Stimulated activated CD4-positive, alpha-beta T cell treated with anti-CD3 and anti-CD28 coated beads, TNF-alpha, amount 100 ng/mL, for 1 hour (primary cell): ENCODE results near the gene JAZF1.
A peak's percentile ranks its signal among the peaks of the same experiment; 100 is the strongest.

Experiments used
- DNase-seq, 3 donors: peaks; one replicate each; pipeline ENCODE4 v3.0.0-alpha.2; 2020; ENCODE audit warnings: low read depth in 3 of 3, low spot score in 1 of 3

The JAZF1 gene

DNA sequence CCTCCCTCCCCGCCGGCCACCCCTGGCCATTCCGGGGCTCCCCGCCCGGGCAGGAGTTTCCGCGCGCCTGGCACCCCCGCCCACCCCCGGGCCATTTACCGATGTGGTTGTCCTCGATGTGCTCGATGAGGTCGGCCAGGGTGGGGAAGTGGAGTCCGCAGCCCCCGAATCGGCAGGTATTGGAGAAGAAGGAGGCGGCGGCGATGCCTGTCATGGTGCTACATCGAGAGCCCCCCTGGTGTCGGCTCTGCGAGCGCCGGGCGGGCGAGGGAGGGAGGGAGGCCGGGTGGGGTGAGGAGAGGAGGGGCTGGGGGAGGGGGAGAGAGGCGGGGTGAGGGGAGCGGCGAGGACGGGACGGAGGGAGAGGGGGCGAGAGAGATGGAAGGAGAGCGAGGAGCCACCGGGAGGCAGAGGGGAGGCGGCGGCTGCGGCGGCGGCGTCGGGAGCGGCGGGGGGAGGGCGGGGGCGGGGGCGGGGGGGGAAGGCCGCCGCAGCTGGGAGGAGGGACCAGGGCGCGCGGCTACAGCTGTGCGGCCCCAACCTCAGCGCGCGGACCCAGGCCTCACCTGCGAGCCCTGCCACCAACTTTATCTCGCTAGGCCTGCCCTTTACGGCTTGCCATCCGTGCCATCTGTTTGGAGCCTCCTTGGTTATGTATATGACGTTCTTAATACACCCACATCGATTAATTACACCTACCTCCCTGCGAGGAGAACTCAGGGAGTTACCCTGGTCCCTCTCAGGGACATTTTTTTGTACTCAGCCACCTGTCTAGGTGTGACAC is at the start of gene JAZF1:
Gene JAZF1 (minus strand): TSS at position 432 of the 784 bp plus-strand sequence.
- DNase-seq, result peak; percentile 6 to 38 (median 17)

DNA sequence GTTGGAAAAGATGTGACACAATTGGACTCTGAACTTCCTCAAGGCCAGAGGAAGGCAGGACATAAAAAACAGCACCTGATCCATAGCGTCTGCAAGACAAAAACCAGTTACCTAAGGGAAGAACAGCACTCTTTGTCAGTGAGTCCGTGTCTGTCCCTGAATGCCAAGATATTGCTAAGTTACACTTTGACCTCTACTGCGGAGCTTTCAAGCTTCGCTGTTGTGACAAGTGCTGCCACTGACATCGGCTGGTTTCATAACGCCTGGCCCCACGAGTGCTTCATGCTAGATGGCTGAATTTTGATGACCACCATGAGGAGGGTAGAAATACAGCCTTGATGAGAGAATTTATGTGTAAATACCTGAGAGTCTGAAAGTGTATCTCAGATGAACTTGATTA is 49.7 kb upstream of the JAZF1 start:
- DNase-seq, result no peak

DNA sequence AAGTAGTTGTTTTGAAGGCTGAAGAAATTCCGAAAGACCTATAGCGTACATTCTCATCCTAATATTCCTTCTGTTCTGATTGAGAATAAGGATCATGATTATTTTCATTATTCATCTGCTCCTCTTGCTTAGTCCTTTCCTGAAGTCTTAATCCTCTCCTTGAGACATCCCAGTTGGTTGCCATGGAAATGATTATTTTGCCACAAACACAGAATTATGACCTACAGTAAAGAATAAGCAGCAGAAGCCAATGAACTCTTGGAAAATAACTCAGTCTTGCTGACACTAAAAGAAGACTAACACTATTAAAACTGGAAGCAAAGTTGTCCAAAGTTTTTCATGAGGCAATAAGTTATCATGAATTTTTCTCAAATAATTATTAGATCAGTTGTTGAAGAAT is 47.8 kb upstream of the JAZF1 start:
- no peak for DNase-seq

DNA sequence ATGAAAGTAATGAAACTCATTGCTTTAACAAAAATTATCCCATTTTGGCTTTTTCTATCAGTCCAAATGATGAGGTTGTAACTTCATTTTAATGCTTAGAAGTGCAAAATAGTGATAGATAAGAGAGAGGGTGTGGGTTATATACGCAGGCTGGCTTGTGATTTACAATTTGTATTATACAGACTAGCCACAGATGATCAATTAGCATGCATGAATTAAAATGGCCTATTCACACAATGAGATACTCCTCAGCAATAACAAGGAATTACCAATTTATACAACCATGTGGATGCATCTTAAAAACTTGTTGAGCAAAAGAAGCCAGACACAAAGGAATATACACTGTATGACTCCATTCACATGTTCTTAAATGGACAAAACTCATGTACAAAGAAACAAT is 45.4 kb upstream of the JAZF1 start:
- DNase-seq, result no peak

DNA sequence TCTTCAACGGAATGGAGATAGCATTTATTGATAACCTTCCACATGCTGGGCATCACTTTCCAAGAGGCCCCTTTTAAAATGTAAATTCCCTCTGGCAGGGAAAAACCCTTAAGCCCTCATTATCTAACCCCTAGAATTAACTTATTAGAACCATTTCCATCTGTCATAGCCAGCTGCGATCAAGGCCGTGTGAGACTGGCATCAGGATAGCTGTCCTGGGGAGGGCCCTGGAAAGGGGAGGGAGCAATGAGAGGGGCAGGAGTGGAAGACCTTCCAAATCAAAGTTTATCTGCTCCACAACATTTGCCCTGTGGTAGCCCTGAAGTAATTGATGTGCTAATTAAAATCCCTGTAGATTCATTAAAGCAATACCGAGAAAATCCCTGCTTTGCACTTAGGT is 45.0 kb upstream of the JAZF1 start:
- DNase-seq, result no peak

DNA sequence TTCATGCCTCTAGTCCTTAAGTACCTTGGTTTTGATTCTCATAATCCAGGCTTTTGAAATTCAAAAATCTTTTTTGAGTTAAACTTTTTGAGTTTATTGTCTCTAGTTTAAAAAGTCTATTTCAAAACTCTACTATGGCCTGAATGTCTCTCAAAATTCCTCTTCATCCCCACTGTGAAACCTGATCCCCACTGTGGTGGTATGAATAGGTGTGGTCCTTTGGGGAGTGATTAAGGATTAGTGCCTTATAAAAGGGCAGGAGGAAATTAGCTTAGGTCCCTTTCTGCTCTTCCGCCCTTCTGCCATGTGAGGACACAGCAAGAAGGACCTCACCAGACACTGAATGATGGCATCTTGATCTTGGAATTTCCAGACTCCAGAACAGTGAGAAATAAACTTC is 44.1 kb upstream of the JAZF1 start:
- DNase-seq, result no peak

DNA sequence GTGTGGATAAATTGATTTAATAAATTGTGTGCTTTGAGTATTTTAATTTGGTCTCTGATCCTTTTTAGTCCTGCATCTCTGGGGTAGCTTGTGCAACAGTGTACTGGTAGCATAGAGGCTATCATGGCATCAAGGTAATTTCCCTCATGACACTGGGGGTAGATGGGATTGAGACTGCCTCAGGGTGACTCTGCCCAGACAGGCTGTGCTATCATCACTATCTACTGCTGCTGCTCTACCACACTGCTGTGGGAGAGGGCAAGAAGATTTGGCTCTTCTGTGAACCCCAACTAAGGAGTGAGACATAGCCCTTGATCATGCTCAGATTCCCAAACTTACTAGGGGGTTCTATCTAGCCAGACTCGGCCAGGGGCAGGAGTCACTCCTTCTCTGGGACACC is 43.6 kb upstream of the JAZF1 start:
- no peak for DNase-seq

DNA sequence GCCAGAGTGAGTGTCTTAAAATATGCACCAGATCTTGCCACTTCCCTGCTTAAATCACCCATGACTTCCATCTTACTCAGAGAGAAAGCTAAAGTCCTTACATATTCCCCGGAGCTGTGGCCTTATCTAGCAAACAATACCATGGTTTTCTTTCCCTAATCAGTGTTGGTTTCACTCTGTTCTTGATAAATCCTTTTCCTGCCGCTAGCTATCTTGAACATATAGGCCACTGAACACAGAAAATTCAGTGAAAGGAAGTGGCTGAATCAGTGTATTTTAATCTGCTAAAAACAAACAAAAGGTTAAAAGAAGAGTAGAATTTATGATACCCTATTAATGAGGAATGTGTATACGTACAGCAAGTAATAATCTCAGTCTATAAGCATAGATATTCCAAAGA is 42.0 kb upstream of the JAZF1 start:
- DNase-seq, result no peak

DNA sequence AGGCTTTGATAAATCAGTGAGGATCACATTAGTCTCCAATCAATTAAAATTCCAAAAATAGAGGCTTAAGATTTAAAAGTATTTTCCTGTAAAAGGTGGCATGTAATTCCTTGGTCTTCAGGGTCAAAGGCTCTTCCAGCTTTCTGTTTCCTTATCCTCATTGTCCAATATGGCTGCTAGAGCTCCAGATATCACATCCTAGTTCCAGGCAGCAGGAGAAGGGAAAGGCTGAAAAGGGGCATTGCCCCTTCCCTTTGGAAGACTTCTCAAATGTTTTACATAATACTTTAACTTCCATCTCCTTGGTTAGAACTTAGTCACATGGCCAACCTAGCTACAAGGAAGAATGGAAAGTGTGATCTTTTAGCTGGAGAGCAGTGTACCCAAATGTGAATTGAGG is 39.2 kb upstream of the JAZF1 start:
- DNase-seq, result no peak

DNA sequence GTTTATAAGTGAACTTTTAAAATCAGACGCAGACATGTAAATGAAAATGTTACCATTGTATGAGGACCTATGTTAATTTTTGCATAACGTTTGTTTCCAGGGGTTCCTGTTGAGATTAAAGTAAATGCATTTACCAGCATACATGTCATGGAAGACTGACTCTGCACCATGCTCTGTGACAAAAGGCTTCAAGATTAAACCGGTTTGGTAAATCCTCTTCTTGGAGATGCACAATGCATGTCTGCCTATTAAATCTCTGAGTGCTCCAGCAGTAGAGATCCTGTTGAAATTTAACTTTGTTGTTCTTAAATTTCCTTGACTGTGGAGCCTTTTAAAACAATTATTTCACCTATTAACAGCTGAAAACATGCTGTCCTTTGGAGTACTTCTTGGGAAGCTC is 36.5 kb upstream of the JAZF1 start:
- no peak for DNase-seq

DNA sequence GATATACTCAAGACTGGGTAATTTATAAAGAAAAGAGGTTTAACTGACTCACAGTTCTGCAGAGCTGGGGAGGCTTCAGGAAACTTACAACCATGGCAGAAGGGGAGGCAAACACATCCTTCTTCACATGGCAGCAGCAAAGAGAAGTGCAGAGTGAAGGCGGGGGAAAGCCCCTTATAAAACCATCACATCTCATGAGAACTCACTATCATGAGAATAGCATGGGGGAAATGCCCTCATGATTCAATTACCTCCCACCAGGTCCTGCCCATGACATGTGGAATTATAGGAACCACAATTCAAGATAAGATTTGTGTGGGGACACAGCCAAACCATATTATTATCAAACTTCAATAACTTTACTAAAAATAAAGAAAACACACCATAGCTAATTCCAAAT is 30.4 kb upstream of the JAZF1 start:
- DNase-seq, result no peak

DNA sequence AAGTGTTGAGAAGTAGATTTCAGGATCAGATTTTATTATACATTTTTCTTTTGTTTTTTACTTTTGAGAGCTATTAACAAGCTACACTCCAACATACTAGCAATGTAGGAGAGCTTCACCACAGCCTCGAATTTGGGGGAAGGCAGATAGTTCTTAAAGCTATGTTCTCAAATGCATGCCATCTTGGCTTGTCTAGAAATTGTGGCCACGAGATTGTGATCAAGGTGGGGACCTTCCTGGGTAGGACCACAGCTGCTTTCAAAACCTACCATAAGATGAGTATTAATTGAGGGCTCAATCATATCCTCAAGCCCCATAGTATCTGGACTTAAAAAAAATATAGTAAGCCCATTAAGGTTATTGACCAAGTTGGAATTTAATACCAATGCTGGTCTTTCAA is 27.9 kb upstream of the JAZF1 start:
- no peak for DNase-seq

DNA sequence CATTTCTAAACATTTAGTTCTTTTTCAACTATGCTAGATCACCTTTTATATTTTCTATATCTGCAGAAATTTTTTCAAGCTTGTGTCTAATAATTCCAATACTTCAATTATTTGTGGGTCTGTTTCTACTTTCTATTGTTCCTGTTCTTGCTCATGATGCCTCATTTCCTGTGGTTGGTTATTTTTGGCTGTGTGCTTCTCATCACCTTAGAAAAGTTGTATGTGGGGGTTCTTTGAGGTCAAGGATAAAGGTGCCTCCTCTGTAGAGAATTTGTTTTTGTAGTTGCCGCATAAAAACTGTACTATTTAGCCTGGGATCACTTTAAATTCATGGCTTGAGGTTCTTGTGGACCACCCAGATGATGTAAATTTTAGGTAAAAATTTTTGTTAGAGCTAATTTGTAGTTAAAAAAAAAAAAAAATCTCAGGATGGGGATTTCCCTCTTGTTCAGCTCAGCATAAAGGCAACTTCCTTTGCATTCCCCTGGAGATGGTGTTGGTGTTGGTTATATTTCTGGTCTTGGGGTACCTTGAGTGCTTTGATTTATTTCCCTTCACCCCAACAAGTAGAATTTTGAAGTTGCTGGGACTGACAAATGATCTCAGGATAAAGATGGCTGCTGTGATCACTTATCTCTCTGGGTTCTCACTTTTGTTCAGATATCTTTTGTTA is 27.0 kb upstream of the JAZF1 start:
- DNase-seq, result no peak

DNA sequence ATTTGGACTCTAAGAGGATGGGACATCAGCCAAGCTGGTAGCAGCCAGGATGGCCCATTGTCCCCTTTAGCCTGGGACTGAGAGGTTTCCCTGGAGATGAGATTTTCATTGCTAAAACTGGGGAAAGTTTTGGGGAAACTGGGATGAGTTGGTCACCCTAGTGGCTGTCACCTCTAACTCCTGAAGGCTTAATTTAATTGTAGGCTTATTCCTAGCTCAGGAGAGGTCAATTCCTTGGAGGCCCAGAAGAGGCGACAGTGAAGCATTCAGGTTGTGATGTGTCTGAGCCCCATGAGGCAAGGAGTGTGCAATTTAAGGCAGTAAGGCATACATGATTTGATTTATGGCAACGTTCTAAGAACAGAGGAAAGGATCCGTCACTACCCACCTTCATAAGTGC is 24.9 kb upstream of the JAZF1 start:
- no peak for DNase-seq

DNA sequence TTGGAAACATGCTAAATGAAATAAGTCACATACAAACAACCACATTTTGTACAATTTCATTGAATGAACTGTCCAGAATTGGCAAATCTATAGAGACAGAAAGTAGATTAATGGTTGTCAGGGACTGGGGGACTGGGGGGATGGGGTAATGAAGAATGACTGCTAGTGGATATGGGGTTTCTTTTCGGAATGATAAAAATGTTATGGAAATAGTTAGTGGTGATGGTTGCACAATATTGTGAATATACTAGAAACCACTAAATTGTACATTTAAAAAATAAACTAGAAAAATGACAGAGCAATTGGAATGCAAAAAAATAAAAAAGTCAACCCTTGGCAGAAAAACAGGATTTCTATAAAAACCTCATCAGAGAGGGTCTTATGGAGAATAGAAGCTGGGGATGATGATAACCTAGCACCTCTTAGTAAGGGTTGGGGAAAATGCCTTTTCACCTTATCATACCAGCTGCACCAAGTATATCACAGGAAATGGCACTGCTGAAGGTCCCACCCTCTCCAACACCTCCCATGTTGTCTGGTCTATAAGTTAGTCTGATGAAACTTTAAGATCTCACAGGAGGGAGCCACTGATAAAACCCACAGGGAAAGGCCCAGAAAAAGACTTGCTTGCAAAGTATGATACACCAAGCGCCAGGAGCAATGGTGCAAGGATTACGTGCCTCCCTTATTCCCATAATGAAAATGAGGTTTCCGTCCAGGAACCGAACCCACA is 23.1 kb upstream of the JAZF1 start:
- no peak for DNase-seq

DNA sequence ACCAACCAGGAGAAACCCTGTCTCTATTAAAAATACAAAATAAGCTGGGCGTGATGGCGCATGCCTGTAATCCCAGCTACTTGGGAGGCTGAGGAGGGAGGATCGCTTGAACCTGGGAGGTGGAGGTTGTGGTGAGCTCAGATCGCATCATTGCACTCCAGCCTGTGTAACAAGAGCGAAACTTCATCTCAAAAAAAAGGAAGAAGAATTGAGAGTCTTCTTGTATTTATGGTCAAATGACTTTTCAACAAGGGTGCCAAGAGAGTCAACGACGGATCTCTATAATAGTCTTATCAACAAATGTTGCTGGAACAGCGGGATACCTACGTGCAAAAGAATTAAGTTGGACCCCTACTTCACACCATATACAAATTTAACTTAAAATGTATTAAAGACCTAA is 21.6 kb upstream of the JAZF1 start:
- no peak for DNase-seq

DNA sequence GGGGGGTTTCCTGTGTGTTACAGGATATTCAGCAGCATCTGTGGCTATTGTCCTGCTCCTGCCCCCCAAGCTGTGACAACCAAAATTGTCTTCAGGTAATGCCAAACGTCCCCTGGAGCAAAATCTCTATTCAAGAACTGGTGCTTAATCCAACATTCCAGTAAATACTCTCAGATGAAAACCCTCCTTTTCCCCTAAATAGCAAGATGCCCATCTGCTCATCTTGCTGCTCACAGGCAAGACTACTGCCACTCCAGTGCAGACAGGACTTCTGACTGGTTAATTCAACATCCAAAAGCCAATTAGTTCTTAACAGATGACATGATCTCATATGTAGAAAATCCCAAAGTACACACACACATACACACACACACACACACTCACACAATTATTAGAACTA is 20.5 kb upstream of the JAZF1 start:
- DNase-seq, result no peak

DNA sequence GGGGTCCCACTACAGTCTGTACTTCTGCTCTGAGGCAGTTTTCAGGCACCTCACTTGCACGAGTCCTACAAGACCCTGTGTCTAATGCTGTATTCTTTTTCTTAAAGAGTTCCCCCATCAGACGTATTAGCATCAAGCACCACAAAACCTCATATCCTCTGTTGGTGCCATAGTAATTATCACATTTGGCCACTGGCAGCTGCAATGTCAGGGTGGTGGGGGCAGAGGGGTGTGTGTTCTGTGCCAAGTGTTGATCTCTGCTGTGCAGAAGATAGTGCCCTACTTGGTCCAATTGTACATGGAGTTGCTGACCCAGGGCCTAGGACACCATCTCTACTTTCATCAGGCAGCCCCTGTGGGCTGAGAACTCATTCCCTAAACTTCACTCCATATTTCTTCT is 20.0 kb upstream of the JAZF1 start:
- no peak for DNase-seq

DNA sequence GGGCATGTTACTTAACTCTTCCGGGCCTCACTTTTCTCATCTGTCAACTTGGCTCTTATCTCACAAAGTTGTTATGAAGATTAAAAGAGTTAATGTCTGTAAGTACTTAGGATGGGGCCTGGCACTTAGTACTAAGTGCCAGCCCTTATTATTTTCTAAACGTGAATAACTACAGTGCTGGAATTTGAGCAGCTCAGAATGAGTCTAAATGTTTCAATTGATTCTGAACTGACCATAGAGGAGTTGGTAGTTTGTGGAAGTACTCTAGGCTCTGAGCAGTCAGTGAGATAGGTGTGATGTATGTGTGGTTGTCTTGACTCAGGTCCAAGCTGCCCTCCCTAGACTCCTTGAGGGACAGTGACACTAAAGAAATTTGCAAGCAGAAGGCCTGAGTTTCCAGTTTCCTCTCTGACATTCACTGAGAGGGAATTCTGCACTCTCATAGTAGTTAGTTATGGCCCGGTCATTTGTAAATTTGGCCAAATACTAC is 18.5 kb upstream of the JAZF1 start:
- no peak for DNase-seq

DNA sequence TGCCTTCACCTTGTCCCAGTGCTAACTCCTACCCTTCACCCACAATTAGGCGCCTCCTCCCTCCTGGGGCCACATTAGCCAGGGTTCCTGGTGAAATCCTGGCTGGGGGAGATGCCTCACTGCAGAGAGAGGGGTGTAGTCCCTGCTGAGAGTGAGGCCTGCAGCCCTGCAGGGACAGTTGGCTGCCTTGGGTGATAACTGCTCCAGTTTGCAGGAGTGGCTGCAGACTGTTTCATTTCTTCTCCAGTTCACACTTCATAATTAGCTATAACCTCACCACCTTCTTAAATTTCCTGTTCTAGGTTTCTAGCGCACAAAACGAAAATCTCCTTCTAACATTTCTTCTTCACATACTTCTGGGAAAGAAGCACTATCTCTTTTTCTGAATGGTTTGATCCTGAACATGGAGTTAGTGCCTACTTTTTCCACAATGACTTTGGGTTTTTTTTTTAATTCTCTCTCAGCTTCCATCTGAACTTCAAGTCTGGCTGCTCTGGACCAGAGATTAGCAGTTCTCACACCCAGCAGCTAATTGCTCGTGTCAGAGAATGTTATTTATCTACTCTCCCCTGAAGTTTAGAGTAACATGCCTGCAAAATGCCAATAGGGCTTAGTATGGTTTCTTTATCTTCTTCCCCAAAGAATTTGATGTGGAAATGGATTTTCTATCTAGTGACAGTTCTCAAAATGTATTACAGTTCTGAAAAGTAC is 15.5 kb upstream of the JAZF1 start:
- no peak for DNase-seq

DNA sequence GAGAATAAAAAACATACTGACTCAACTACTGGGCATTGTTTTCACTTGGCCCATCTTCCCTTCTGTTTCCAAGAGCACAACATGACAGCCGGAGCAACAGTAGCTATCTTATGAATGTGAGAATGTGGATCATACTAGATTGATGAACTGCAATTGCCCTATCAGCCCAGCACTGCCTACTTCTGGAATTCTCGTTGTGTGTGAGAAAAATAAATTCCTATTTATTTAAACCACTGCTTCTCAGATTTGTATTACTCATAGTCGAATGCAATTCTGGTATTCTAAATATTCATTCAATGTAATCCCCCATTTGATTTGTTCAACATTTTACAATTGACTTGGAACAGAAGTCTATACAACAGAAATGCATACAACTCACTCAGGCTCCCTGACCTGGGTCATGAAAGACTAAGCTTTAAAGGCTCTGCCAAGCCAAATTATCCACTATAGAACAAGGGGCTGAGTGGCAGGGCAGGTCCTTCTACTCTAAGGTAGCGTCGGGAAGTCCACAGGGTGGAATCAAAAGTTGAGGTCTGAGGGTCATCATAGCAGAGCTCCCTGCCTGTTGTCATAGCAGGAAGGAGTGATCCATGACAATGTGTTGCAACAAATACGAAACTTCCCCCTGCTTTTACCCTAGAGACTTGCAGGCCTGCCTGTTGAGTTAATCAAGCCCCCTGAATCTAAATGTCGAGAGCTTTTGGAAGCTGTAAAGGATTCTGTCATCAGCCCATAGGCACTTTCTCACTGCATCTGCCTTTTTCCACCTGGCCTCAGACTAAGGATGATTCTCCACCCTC is 12.4 kb upstream of the JAZF1 start:
- DNase-seq, result no peak
